ENCODE results near the gene ARHGEF26.

Gene ARHGEF26

GRCh38 chr3:154168998-154169795, 48.0 kb downstream of the ARHGEF26 start:
- DNase-seq: no peak

- DNase-seq: no peak
Measured at GRCh38 chr3:154169796-154170110, 48.6 kb downstream of the ARHGEF26 start.

GRCh38 chr3:154170300-154170699, 49.1 kb downstream of the ARHGEF26 start:
- no peak for DNase-seq

GRCh38 chr3:154175041-154175440, 53.9 kb downstream of the ARHGEF26 start:
- no peak for DNase-seq

- no peak for DNase-seq
Measured at GRCh38 chr3:154176036-154176435, 54.8 kb downstream of the ARHGEF26 start.

- DNase-seq: no peak
Measured at GRCh38 chr3:154177406-154177805, 56.2 kb downstream of the ARHGEF26 start.

GRCh38 chr3:154178172-154178571, 57.0 kb downstream of the ARHGEF26 start:
- DNase-seq: no peak

GRCh38 chr3:154180836-154181691, 59.9 kb downstream of the ARHGEF26 start:
- peak; percentile 11 for DNase-seq

- no peak for DNase-seq
Measured at GRCh38 chr3:154182322-154182922, 61.2 kb downstream of the ARHGEF26 start.

- no peak for DNase-seq
Measured at GRCh38 chr3:154182975-154183374, 61.8 kb downstream of the ARHGEF26 start.

GRCh38 chr3:154184582-154184981, 63.4 kb downstream of the ARHGEF26 start:
- DNase-seq: no peak

- DNase-seq: no peak
Measured at GRCh38 chr3:154188437-154188836, 67.2 kb downstream of the ARHGEF26 start.

- DNase-seq: no peak
Measured at GRCh38 chr3:154188846-154189245, 67.7 kb downstream of the ARHGEF26 start.

- DNase-seq: no peak
Measured at GRCh38 chr3:154191520-154191919, 70.3 kb downstream of the ARHGEF26 start.

- no peak for DNase-seq
Measured at GRCh38 chr3:154192225-154192624, 71.0 kb downstream of the ARHGEF26 start.

GRCh38 chr3:154193000-154193615, 71.9 kb downstream of the ARHGEF26 start:
- DNase-seq: no peak

- DNase-seq: no peak
Measured at GRCh38 chr3:154194877-154195276, 73.7 kb downstream of the ARHGEF26 start.

- DNase-seq: no peak
Measured at GRCh38 chr3:154195620-154196356, 74.6 kb downstream of the ARHGEF26 start.

GRCh38 chr3:154197751-154198150, 76.6 kb downstream of the ARHGEF26 start:
- DNase-seq: no peak

GRCh38 chr3:154209499-154209898, 88.3 kb downstream of the ARHGEF26 start:
- DNase-seq: no peak

GRCh38 chr3:154210986-154211385, 89.8 kb downstream of the ARHGEF26 start:
- no peak for DNase-seq

- no peak for DNase-seq
Measured at GRCh38 chr3:154214306-154214705, 93.1 kb downstream of the ARHGEF26 start.

GRCh38 chr3:154217671-154218070, 96.5 kb downstream of the ARHGEF26 start:
- DNase-seq: no peak
